Measurements from ENCODE around the gene GLRX.

The GLRX gene

DNA sequence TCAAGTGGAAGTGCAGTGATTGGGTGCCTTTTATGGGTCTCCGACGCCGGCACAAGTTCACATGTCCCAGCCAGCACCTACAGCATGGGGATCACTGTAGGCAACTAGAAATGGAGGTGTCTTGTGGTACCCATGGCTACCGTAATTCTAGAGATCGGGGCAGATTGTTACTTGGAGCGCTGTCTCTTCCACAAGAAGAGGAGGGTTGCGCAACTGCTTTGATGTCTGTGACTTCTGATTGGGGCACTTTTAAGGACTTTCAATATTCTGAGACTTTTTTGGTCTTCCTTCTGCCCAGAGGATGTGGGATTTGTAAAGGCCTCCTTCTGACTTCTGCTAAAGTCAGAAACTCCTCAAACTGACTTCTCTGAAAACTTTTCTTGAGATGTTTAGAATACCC is 41.9 kb downstream of the GLRX start:
- no peak for DNase-seq (ENCODE audit: low spot score)

DNA sequence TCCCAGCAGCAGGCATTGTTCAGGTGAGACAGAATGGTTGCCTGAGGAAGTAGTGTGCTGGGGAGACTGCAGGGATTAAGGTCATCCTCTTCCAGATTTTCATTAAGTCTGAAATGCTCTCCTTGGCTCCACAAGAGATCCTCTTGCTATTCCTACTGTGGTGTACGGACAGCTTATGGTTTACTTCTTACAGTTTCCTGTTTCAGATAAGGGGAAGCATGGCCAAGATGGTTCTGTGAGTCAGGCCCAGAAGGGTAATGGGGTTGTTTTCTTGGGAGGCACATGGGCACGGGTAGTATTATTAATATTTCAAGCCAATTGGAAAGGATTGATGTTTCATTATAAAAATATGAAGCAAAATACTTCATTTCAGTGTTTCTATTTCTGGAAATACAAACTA is 42.9 kb downstream of the GLRX start:
- no peak for DNase-seq (ENCODE audit: low spot score)

DNA sequence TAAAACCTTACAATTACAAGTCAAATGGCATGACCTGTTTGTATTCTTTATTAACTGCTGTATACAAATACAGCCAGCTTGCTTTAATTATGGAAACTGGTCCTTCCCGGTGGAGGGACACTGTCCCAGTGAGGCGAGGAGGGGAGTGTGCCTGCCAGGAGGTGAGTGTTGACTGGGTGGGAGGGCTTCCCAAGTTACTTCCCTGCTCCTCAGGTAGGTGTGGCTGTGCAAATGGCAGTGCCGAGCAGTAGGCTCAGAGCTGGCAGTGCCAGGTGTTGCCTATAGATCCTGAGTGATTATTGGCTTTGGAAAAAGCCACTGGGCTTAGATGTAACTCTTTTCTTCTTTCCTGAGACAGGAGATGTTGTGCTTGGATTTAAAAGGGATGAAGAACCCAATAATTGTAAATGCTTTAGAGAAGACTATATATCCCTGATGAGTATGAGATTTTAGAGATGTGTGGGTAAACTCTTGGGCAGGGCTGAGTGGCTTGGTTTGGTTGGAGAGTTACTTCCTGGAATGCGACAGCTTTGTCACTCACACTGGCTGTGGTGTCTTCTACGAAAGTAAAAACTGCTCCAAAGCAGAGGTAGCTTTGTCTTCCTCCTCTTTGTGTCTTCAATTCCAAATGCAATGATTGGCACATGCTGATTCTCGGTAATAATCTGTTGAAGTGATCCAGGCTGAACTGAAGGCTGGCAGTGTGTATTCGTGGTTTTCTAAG is 43.7 kb downstream of the GLRX start:
- DNase-seq (ENCODE audit: low spot score) = no peak

DNA sequence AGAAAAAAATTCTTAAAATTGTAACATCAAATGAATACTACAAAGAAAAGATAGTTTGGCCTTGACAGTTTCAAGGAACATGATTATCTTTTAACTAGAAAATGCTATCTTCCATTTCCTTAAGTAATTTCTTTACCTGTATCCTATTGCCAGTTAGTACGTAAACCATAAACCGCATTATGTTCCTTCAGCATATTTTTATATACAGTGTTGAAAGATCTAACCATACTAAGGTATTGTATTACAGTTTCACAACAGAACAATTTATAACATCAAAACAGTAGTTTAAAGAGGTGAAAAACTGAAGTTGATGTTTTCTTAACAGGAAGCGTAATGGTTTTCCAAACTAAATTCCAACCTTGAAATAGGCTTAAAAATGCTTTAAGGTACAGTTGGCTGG is 45.1 kb downstream of the GLRX start:
- DNase-seq (ENCODE audit: low spot score) = no peak

DNA sequence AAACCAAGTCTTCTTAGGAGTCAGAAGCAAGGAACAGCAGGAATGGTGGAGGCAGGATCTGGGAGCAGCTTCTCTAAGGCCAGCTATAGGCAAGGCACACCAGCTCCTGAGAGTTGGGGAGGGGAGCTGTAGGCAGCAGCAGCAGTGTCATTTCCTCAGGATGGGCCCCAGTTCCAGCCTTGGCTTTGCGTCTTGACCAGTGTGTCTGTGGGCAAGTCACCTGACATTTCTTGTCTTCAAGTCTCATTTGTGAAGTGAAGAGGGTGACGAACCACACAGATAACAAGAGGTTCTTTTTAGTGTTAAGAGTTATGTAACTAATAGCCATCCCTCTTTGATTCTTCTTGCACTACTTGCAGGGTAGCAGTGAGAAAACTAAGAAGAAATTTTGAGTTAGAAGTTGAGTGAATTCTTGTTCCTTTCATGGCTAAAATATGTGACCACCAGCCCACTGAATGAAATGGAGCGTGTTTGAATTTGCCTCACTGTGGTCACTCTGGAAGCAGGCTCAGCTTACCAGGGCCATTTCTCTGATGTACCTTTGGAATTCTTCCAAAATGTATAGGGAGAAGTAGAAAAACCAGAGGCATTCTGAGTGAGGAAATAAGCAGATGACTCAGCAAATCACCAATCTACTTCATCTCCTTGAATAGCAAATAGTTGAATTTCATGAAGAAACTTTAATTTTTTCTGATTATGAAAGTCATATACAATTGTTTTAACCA is 49.0 kb downstream of the GLRX start:
- peak; percentile 48 for DNase-seq (ENCODE audit: low spot score)

DNA sequence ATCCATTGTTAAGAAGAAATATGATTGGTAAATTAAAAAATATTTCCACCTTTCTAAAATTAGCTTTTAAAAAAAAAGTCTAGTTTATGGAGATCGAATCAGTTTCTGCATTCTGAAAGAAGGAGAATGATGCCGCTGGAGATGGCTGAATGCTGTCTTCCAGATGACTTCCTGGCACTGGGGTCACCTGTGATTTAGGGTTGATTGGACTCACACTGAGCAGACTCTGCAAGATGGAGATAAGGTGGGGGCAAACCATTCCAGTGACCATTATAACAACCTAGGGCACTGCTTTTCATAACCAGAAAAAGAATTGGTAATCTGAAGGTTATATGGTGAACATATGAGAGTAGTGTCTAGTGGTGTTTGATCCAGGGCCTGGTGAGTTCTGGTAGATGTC is 50.6 kb downstream of the GLRX start:
- no peak for DNase-seq (ENCODE audit: low spot score)

DNA sequence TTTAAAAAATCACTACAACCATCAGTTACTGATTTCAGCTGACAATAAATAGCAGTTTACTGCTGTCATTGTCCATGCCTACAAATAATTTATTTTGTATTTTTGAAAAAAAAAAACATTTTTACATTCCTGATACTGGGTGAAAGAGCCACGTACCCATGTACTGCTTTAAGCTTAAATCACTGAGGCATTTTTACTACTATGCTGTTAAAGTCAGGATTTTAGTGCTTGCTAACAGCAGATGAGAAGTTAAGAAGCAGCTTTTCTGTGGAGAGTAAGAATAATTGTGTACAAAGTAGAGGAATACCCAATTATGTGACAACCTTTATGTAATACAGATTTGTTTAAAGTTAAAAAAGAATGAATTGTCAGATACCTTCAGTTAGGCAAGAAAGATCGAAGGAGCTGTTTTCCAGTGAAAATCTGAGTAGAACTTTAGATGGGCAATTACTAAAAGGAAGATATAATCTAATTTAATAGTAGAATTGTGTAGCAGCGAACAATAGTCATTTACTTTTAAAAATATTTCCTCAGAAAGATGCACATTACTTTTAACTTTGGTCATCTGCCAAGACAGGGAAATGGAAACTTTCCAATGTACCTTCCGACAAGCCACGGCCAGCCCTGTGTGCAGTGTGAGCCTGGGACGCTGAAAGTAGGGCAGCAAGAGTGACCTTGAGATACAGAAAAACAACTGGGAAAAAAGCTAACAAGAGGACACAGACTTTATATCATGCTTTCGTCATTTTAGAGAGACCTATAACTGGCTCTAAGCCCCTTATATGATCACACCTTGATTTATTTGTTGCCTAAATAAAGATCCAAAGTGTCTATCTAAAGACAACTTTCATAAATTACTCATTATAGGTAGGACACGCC is 51.5 kb downstream of the GLRX start:
- no peak for DNase-seq (ENCODE audit: low spot score)

DNA sequence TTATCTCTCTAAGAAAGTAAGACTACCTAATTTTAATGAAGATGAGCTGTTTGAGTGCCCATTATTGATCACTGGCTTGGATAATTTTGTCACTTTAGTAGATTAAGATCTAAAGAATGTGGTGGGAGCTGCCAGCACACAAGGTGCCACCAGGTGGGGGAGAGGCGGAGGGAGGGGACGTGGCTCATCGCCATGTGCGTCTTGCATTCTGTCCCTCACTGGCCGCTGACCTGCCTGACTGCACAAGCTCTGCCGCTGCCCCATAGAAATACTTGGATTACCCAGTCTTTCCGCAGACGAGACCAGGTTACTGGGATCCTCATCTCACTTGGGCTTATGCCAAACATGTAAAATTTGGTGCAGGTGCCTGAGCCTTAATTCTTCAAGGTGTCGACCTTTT is 53.8 kb downstream of the GLRX start:
- DNase-seq (ENCODE audit: low spot score) = peak; percentile 12

DNA sequence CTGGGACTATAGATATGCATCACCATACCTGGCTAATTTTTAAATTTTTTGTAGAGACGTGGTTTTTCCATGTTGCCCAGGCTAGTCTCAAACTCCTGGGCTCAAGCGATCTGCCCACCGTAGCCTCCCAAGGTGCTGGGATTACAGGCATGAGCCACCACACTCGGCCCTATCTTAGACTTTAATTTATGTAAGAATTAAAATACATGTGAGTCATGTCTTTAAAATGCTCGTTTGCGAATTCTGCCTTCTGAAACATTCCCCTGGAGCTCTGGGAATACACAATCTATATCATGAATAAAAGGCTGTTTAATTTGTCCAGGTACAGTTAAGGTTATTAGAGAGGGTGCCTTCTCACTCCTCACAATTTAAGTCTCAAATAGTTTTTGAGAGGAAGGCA is 58.6 kb downstream of the GLRX start:
- DNase-seq (ENCODE audit: low spot score) = peak; percentile 33
